ENCODE results near the gene BRD9.
"Not testable (repeated sequence)": the region's sequence is repeated elsewhere in the genome, so short reads cannot be mapped to it uniquely, and the experiment has no call there.

BRD9 gene

GRCh38 chr5:859798-860296 lies 32.8 kb downstream of the BRD9 start:
- DNase-seq (ENCODE audit: low spot score) (no peak), FAIRE-seq (no peak)

GRCh38 chr5:859391-859790 lies 33.2 kb downstream of the BRD9 start:
- DNase-seq (ENCODE audit: low spot score) (no peak), FAIRE-seq (no peak)

DNA sequence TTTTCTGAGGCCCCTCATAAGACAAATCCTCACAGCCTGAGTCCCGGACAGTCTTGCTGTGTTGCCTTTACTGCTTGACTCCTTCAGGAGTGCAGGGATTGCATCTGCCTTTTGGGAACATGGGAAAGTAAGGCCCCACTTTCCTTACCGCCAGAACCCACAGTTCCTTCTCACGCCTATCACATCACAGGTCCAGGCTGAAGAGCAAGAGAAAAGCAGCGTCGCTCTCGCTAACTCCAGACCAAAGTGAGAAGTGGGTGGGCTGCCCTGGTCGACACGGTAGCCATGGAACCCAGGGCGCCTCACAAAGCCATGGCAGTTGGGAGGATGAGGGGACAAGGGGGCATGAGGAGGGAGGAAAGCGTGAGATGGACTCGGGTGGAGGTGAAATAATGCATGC lies 33.9 kb downstream of the BRD9 start:
- FAIRE-seq (no peak), DNase-seq (ENCODE audit: low spot score) (no peak)

DNA sequence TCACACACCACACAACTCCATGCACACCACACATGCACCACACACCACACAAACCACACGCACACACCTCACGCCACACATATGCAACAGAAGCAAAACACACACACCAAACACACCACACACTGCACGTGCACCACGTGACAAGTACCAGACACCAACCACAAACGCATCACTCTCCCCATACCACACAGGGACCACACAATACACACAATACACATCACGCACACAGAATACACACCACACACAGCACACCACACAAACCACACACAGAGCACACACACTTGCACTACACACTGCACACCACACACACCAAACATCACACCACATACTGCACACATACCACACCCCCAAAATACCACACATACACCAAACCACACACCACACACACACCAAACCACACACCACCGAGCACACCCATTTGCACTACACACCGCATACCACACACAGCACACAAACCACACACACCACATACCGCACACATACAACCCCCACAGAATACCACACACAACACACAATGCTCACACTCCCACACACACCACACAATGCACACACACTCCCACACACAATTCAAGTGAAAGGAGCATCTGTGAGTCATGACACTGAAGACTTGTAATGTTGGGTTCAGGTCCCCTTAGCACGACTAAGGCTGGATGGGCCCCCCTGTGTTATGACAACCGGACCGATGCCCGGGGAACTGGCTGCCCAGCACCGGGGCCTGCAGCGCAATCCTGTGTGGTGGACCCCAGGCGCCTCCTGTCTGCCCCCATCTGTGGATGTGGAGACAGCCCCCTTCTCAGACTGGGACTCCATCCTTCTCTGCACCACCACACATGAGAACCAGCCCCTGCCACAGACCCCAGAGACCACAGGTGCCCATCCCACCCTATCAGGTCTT lies 35.8 kb downstream of the BRD9 start:
- FAIRE-seq (no peak), DNase-seq (ENCODE audit: low spot score) (no peak)

GRCh38 chr5:855771-856530 lies 36.6 kb downstream of the BRD9 start:
- FAIRE-seq = no peak
- no peak for DNase-seq (ENCODE audit: low spot score)

DNA sequence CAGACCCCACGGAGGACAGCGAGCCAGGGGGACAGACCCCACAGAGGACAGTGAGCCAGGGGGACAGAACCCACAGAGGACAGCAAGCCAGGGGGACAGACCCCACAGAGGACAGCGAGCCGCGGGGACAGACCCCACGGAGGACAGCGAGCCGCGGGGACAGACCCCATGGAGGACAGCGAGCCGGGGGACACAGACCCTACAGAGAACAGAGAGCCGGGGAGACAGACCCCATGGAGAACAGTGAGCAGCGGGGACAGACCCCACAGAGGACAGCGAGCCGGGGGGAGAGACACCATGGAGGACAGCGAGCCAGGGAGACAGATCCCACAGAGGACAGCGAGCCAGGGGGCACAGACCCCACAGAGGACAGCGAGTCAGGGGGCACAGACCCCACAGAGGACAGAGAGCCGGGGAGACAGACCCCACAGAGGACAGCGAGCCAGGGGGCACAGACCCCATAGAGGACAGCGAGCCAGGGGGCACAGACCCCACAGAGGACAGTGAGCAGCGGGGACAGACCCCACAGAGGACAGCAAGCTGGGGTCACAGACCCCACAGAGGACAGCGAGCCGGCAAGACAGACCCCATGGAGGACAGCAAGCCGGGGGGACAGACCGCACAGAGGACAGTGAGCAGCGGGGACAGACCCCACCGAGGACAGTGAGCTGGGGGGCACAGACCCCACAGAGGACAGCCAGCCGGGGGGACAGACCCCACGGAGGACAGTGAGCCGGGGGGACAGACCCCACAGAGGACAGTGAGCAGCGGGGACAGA lies 37.4 kb downstream of the BRD9 start:
- DNase-seq (ENCODE audit: low spot score) = no peak
- FAIRE-seq = no peak

DNA sequence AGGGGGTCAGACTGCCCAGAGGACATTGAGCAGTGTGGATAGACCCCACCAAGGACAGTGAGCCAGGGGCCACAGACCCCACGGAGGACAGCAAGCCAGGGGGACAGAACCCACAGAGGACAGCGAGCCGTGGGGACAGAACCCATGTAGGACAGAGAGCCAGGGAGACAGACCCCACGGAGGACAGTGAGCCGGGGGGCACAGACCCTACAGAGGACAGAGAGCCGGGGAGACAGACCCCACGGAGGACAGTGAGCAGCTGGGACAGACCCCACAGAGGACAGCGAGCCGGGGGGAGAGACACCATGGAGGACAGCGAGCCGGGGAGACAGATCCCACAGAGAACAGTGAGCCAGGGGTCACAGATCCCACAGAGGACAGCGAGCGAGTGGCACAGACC lies 38.4 kb downstream of the BRD9 start:
- DNase-seq (ENCODE audit: low spot score) (no peak), FAIRE-seq (no peak)

DNA sequence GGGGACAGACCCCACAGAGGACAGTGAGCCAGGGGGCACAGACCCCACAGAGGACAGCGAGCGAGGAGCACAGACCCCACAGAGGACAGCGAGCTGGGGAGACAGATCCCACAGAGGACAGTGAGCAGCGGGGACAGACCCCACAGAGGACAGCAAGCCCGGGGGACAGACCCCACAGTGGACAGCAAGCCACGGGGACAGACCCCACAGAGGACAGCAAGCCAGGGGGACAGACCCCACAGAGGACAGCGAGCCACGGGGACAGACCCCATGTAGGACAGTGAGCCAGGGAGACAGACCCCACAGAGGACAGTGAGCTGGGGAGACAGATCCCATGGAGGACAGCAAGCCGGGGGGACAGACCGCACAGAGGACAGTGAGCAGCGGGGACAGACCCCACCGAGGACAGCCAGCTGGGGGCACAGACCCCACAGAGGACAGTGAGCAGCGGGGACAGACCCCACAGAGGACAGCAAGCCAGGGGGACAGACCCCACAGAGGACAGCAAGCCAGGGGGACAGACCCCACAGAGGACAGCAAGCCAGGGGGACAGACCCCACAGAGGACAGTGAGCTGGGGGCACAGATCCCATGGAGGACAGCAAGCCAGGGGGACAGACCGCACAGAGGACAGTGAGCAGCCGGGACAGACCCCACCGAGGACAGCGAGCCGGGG lies 39.0 kb downstream of the BRD9 start:
- FAIRE-seq; DNase-seq (ENCODE audit: low spot score): not testable (repeated sequence)

GRCh38 chr5:852431-853401 lies 39.9 kb downstream of the BRD9 start:
- DNase-seq (ENCODE audit: low spot score) = no peak
- FAIRE-seq = no peak

DNA sequence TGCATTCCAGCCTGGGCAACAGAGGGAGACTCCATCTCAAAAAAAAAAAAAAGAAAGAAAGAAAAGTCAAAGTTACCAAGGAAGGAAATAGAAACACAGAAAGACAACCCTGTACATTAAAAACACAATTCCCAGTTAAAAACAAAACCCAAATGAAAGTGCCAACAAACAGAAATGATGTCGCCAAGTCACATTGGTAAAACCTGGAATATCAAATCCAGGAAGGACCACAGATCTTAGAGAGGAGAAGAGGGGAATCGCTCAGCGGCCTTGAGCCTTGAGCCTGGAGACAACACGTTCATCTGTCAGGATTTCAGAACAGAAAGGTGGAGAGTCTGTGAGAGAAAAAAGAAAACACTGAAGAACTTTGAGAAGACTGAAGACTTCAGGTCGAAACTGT lies 40.6 kb downstream of the BRD9 start:
- FAIRE-seq = no peak
- DNase-seq (ENCODE audit: low spot score) = no peak

DNA sequence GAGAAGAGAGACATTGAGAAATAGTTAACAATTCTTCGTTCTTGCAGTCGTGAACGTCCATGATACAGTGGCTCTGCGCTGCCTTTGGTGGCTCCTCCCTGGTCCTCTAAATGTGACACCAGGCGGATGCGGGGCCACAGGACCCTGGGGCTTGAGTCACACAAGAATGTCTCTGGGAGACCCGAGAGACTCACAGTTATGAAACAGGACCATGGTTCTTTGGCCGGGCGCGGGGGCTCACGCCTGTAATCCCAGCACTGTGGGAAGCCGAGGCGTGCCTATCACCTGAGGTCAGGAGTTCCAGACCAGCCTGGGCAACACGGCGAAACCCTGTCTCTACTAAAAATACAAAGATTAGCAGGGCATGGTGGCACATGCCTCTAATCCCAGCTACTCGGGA lies 41.0 kb downstream of the BRD9 start:
- FAIRE-seq = no peak
- DNase-seq (ENCODE audit: low spot score) = no peak

DNA sequence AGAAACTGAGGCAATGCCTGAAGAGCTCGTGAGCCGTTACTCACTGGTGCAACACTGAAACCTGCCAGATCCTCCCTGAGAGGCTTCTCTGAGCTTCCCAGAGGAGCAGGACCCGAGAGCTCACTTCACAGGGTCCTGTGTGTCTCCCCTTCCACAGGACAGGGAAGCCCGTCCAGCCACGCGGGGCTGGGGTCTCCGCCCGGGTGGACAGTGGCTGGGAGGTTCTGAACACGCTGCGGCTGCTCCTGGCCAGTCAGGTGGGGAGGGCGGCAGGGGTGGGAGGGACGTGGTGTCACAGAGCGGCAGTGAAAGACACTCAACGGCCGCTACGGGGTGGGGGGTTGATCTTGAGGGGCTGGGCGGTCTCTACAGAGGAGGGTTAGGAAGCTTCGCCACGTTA lies 41.5 kb downstream of the BRD9 start:
- DNase-seq (ENCODE audit: low spot score) = no peak
- FAIRE-seq = no peak

DNA sequence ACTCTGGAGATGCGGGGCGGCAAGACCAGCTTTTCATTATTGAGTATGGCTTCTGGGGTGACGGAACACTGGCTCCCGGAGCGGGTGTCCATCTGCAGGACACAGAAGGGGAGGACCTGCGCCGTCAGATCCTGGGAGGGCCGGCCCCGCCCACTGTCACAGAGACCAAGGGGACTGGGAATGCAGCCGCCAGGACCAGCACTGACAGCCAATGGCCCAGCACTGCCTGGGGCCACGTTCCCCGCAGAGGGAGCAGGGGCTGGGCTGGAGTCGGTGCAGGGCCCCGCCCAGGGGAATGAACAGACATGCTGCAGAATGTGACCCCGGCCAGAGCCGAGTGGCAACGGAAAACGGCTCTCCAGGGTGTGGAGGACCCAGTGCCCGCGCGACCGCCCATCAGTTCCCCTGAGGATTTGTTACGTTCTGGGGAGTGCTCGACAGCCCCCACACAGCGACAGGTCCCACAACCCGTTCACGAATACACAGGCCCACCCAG lies 42.0 kb downstream of the BRD9 start, which contains the start of gene ZDHHC11:
TSS of gene ZDHHC11 (minus strand) at position 476 of the 496 bp plus-strand sequence. CDS start at position 92, 384 bp downstream.
- FAIRE-seq (no peak), DNase-seq (ENCODE audit: low spot score) (no peak)

DNA sequence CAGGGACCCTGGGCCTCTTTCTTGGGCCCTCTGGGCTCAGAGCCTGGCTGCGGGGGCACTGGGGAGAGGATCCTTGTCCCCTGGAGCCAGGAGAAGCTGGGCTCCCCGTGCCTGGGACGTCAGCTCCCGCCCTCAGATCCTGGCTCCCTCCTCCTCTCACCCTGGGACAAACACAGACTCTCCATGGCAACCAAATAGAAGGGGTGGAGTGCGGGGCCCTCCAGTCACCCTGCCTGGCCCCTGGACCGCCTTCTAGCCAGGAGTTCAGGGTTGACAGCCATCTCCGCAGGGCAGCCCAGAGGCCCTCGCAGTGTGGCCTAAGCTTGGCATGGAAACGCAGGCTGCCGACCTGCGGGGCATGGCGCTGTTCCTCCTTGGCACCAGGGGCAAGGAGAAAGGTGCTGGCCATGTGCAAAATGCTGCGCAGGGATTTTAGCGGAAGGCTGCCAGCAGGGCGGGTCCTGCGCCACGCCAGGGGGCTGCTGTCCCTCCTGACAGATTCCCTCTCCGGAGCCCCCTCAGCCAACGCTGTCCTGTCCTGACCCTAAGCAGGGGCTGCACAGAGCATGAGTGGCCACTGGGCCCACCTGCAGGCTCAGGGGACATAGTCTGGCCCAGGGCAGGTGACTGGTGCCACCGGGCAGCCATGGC lies 42.8 kb downstream of the BRD9 start:
- FAIRE-seq (no peak), DNase-seq (ENCODE audit: low spot score) (no peak)

- DNase-seq (ENCODE audit: low spot score) (no peak), FAIRE-seq (no peak)
Observed at GRCh38 chr5:848671-849111, 43.9 kb downstream of the BRD9 start.

GRCh38 chr5:847736-848135 lies 44.9 kb downstream of the BRD9 start:
- FAIRE-seq; DNase-seq (ENCODE audit: low spot score): not testable (repeated sequence)

DNA sequence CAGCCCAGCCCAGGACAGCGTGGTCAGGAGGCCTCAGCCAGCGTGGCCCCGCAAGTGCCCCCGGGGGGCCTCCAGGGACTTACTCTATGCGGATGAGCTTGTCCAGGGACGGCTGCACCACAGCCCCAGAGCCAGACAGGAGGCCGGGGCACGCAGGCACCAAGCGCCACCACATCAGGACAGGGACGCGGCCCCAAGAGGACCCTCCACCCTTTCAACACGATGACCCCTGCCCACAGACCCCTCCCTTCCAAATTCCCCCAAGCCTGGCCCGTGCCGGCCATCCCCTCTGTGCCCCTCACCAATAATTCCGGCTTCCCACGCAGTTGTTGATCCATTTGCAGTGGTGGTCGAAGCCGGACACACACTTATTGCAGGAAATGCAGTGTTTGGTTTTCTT lies 45.4 kb downstream of the BRD9 start:
- FAIRE-seq; DNase-seq (ENCODE audit: low spot score): not testable (repeated sequence)

DNA sequence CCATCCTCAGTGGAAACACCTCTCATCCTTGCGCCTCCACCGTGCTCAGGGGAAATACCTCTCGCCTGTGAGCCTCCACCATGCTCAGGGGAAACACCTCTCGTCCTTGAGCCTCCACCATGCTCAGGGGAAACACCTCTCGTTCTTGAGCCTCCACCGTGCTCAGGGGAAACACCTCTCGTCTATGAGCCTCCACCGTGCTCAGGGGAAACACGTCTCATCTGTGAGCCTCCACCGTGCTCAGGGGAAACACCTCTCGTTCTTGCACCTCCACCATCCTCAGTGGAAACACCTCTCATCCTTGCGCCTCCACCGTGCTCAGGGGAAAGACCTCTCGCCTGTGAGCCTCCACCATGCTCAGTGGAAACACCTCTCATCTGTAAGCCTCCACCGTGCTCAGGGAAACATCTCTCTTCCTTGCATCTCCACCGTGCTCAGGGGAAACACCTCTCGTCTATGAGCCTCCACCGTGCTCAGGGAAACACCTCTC lies 46.0 kb downstream of the BRD9 start:
- not testable (repeated sequence) for DNase-seq (ENCODE audit: low spot score); FAIRE-seq
